Activated T-cell treated with anti-CD3 and anti-CD28 coated beads for 1 hour (primary cell): ENCODE data around the gene PLEKHA6.

Experiments
- DNase-seq: peaks from one replicate; pipeline ENCODE4 v3.0.0-alpha.2; 2020; ENCODE audit warnings: low read depth

PLEKHA6 gene

DNA sequence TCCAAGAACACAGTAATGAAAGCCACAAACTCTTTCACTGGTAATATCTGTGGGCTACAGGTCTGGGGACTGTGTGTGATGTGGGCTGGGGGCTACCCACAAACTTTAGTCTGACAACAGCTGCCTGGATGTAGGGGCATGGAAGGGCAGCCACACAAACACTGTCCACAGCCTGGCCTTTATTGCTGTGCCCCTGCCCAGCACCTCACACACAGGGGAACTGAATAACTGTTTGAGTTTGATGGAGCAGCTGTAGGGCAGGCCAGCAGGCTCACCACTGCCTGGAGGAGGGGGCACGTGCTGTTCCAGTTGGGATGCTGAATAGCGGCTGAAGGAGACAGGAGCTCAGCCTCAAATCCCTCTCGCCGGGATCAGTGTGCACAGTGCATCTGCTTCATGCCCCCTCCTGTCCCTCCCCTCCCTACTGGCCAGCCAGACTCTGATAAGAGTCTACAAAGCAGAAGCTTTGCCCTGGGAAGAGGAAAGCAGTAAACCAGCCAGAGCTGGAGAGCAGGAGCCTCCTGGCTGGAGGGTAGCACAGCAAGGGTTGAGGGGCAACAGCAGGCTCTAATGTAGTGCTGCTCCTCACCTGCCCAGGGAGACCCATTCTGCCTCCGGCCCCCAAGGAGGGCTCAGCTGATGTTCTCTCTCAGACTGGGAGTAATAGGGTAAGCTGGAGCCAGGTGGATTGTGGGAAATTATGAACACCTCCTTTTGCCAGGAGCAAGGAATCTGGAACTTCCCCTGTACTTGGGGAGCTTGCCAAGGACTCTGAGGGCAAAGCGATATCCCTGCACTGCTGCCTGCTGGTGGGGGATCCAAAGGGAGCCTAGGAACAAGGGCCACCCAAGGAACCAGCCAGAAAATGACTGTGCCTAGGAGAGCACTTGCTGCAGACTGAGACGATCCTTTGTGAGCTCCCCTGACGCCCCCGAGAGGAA lies 75.7 kb downstream of the PLEKHA6 start:
- DNase-seq, result no peak

DNA sequence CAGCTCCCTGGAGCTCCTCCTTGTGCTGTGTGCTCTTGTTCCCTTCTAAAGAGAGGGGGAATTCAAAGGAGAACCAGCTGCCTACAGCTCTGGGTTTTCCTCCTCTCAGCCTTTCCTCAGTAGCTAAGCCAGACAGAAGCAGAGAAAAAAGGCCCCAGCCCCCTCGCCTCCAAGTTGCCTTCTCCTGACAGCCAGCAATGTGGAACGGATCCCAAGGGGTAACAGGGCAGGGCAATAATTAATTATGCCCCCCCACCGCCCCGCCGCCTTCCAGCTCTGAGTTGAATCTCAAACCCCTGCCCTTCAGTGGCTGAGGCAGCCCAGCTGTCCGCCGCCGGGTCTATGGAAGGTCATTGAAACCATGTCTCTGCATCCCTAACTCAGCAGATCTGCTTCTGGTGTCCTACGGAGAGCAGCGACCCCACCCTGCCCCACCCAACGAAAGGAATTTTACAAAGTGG lies 76.9 kb downstream of the PLEKHA6 start:
- DNase-seq, result no peak

DNA sequence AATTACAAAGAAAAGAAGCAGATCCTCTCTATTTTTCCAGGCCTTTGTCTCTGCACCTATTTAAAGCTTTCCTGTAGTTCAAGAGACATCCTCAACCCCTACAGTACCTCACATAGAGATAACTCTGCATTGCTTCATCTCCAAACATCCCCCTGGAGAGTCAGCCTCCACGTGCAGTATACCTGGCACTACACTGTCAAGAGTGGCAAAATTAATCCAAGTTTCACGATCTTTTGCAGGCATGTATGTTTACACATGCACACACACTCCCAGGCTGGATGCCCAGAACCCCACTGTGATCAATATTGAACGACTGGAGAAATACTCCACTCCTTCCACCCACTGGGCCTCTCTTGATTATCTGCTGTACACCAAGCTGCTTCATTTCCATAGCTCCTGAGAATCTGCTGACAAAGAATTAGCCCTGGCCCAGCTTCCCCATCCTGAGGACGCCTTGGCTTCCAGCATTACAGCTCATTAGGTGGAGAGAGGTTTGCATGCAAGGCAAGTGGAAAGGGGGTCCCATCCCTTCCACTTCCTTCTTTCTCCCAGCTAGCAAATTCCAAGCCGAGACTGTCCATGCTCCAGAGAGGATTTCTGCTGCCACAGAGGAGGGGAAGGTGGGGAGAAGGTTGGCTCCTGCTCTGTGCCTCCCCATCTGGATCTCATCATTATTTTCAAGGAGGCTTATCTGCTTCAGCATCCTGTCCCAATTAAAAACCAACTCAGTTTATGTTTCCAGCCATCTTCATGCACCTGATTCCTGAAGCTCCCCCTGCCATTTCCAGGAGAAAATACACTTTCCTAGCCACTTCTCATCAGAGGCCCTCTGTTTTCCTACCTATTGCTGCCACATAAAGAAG lies 79.4 kb downstream of the PLEKHA6 start:
- DNase-seq, result no peak

DNA sequence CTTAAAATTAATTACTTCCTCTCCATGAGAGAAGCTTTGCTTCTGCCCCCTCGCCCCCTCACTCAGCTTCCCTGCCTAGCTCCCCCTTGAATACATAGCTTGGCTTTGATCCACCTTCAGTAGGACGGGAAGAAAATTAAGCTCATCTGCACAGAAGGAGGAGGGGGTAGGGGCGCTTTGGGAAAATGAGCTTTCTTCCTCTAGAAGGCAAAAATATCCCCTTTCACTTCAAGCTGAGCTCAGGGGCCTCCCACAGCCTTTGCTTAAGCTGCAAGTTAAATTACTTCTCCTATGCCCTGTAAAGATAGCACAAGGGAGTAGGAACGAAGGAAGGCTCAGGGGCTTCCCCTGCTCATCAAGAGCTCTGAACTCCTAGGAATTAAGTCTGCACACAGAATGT lies 80.8 kb downstream of the PLEKHA6 start:
- DNase-seq, result no peak

DNA sequence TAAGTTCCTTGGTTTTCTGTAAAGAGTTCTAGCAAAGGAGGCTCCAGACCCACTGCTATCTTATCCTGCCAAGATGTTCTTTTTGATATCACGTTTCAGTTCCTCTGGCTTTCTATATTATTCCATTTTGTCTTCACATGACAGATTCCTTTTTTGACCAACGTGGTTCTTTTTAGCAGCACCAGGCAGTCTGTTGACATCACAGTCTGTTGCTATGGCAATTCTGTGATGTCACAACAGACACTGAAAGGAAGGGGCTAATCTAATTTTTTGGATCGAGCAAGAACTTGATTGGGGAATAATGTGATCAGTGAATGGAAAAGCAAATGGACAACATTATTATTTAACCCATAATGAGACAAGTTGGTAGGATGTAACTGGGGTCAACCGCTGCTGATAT lies 81.5 kb downstream of the PLEKHA6 start:
- no peak for DNase-seq

DNA sequence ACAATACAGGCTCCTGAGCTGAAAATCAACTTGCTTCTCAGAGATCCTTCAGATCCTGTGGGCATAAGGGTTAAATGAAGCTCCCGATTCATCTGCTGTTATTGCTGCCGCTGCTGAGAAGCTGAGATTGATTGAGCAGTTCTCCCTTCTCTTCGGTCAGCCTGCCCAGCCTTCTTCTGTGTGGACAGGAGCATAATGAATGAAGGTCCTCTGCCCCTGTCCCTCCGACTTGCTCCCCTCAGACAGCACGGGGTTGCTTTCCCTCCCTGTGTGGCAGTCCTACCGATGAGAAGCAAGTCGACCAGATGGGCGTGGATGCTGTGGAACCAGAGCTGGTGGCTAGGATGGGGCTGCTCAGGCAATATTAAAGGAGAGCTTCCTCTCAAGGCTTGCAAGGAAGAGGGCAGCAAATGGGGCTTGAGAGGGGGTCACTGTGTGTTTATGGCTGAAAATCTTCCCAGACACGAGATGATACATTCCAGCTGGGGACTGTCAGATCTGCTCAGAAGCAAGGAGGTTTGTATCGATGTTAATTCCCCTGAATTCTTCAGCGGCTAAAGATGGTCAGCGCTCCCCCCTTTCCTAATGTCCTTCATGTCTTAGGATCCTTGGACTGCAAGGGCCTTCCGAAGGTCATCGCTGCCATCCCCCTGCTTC lies 82.0 kb downstream of the PLEKHA6 start:
- no peak for DNase-seq

DNA sequence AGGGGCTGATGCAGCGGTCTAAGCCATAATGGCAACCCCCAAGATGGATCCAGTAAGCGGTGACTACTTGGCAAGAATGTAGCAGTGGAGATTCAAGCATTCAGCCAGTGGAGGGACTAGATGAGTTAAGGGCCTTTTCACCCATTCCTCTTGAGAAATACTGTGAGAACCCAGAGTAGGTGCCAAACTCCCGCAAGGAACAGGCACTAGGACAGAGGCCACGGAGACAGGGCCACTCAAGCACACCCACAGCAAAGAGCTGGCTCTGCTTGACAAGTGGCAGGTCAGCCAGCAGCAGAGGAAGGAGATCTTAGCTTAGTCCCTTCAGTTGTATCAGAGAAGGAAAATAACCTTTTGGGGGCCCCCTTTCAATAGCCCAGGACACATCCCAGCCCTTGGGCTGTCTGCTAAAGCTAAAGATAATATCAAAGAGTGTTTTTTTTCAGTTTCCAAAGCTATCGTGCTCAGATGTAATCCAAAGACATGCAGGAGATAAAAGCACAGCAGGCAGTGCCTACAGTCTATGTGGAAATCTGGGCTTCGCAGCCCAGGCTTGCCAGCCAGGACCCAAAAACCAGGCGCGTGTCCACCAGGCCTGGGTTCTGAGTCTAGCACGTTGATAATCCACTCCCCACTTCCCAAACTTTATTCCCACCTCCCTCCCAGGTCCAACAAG lies 83.9 kb downstream of the PLEKHA6 start:
- DNase-seq, result no peak

DNA sequence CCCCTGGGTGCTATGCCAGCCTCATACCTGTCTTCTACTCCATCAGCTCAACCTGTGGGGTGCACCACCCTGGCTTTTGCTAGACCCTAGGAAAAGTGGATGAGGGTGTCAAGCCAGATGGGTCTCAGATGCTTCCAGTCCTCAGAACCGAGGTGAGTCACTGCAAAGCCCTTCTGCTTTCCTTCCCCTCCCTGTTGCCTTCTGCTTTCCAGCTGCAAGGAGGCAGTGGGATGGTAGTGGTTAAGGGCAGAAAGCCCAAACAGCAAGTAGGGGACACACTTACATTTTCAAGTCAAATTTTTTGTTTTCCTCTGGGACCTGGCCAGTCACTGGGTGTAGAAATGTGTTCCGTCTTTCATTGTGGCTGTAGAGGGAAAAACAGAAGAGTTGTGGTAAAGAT lies 85.3 kb downstream of the PLEKHA6 start:
- no peak for DNase-seq

DNA sequence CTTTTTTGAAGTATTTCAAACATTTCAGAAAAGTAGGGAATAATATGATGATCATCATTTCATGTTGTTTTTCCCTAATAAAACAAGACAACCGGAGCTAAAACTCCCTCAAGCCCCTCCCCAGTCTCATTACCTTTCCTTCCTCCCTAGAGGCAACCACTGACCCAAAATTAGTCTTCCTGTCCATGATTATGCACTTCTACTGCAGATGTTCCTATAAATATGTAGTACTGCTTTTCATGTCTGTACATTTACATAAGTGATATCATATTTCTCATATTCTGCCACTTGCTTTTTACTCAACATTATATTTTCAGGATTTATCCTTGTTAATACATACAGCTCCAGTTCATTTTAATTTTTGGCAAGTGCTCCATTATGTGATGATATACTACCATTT lies 87.2 kb downstream of the PLEKHA6 start:
- no peak for DNase-seq

DNA sequence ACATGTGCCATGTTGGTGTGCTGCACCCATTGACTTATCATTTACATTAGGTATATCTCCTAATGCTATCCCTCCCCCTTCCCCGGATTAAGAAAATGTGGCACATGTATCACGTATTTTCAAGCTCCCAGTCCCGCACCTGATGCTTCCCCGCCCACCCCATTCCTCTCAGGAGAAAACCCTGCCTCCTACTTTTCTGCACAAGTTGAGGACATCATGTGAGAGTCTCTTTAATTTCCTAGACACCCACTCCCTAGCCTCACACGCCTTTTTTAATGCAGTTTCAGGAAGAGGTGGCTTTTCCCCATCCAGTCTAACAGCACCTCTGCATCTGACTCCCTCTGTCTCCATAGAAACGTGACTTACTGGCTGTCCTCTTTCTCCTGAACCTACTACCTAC lies 87.8 kb downstream of the PLEKHA6 start:
- DNase-seq, result no peak

DNA sequence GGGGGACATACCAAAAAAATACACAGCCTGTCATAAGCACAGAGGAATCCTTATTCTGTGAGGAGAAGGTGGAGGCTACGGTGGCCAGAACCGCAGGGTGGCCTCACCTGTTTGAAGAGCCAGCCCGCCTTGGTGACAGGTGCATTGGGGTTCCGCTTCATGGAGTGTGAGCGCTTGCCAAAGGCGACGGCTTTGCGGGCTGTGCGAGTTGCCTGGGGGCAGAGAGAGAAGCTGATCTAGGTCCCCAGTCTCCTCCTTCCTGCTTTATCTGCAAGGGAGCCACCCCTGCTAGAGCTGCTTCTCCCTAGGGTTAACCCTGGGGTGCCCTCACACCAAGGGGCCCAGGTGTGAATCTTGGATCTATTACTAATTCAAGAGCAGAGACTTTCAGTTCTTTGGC lies 91.6 kb downstream of the PLEKHA6 start:
- DNase-seq, result no peak

DNA sequence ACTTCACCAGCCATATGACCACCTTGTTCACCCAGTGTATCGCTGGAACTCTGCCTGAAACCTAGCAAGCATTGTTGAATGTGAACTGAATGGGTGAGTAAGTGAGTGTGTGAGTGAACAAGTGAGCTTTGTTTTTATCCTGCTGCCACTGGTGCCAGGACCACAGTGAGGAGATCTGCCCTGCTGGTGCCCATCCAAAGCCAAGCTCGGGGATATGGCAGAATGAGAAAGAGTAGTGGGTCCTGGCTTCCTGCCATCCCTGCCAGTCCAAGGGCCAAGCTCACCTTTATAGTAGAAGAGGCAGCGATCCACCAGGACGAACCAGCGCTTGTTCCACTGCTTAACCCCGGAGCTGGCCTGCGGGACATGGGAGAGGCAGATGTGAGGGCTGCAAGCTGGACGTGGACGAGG lies 92.5 kb downstream of the PLEKHA6 start:
- DNase-seq, result no peak

DNA sequence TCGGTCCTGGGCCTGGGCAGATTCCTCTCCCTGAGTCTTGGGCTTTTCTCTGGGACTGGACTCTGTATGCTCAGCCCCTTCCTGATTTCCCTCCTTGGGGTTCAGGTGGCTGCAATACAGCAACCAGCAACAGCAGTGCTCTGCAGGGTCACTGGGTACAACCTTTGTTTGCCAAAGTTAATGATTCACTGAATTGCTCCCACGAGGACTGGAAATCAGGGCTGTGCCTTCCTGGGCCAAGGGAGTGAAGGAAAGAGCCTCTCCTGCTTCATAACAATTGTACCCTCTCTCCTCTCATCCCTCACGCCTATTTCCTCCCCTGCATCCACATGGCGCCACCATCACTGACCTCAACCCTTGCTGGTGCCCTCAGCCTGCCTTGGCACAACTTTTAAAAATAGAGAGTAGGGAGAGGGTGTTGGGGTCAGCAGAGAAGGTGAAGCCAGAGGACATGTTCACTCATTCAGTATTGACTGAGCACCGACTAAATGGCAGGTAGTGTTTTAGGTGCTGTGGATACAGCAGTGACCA lies 93.2 kb downstream of the PLEKHA6 start:
- no peak for DNase-seq

DNA sequence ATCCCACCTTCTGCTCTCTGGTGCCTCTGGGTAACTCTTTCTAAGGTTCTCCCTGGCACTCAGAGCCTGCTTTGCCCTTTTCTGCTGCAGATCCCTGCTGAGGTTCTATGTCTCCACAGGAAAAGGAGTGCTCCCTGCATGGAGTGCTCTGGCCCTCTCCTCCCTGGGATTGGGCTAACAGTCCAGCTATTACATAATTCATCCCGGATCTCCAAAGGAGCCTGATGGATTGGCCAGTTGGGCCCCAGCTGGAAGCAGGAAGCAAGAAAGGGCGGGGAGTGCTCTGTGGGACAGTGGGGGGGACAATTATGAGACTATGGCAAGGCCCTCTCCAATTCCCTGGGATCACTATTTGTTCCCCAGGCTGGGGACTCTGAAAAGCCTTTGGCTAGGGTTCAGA lies 94.1 kb downstream of the PLEKHA6 start:
- DNase-seq, result no peak

DNA sequence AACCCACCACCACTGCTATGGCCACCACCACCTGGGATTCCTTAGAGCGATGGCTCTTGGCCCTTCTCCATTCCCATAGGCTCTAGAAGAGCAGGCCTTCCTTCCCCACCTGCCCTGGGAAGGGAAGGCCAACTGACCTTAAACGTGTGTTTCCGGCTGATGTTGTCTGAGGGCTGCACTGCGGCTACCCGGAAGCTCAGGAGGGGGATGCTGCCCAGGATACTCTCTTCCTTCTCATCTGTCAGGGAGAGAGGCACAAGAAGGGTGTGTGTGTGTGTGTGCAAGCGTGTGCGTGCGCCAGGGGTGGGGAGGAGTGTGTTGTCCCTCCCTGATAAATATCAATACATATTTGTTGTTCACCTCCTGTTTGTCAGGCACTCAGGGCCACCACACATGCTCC lies 94.9 kb downstream of the PLEKHA6 start:
- DNase-seq, result no peak

DNA sequence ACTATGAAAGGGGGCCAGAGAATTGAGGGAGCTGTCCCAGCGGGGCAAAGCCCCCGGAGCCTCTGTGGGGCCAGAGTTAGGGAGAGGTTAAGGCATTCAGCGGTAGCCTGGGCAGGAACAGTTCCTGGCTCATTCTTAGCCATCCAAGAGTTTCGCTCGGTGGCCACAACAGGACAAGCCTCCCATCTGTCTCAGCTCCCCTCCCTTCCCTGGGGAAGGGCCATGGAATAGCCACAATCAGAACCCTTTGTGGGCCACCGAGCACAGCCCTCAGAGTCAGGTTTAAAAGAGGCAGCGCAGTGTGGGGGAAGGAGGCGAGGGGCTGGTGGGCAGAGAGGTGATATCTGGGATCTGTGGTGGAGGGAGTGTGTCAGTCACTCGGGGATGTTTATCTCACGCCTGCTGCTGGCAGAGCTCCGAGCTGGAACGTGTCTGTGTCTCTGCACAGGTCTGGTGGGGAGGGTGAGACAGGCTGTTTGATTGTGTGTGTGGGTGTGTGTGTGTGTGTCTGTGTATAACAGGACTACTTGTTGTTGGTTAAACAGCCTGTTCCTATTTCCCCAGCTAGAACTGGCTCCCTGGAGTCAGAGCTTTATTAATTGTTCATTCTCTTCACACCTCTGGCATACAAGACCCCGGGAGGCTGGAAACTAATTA lies 96.3 kb downstream of the PLEKHA6 start:
- DNase-seq, result no peak

DNA sequence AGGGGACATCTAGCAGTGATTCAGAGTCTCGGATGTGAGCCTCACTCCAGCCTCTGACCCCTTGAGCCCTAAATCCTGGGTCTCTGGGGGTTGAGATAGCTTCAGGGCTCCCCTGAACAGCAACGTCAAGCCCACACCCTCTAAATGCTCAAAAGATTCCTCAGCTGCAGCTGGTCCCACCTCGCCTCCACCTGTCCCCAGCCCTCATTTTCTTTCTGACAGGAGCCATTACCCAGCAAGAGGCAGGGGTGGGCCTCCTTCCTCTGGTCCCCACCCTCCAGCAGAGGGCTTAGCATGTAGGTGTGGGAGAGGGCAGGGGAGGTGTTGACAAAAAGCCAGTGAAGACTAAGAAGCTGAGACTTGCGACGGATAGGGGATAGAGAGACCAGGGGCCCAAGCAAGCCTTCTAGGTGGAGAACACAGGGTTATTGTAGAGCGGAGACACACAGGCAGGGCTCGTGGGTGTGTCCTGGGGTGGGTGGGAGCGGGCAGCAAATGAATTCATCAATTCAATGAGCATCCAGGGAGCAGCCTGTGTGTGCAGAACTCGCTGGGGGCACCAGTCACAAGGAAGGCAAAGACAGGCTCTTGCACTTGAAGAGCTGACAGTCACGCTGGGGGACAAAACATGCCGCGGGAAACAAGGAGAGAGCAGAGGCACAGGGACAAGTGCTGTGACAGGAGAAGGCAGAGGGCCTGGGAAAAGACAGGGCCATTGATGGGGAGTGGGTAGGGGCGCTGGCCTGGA lies 97.0 kb downstream of the PLEKHA6 start:
- no peak for DNase-seq

DNA sequence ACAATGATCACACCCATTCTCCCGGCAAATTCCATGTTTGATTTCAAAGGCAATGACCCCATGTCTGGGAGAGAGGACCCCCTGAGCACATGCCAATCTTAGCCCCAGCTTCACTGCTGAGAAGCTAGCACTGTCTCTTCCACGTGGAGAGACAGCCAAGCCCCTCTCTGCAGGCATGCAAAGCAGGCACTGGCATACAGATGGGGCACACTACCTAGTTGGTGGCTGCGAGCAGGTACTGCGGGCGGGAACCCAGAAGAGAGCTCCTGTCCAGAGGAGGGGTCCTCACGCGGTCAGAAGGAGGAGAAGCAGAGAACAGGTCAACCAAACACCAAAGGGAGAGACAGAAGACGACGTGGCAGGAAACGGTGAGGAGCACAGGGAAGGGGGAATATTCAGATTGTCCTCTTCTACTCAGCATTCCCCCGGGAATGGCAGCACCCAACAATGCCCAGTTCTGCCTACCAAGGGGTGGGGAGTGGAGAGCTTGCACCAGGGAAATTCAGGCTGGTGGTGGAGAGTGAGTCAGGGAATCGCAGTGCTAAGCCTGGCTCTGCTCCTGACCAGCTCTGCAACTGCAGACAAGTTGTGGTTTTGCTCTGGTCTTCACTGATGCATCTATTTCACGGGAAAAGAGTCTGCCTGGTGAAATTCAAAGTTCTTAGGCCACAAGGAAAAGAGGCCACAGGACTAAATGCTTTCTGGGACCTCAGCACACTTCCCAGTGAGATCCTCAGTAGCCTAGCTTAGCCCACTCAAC lies 97.8 kb downstream of the PLEKHA6 start:
- DNase-seq, result no peak

DNA sequence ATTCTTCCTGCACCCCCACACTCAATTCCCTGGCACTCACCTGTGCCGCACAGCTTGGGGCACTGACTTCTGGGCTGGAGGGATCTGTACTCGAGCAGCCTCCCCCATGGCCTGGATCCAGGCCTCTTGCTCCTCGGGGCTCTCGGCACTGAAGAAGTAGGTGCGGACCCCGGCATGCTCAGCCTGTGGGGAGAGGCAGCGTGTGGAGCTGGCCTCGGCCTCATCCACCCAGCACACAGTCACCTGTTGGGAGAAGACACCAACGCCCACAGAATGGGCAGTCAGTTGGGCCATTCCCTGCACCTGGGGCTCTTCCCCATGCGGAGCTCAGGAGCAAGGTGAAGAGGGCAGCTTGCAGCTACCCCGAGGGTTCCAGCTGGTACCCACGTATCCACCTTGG lies 98.5 kb downstream of the PLEKHA6 start:
- DNase-seq, result no peak
